GM03348 (cell line): ENCODE data around the gene F13A1.
"Not testable (repeated sequence)": the region's sequence is repeated elsewhere in the genome, so short reads cannot be mapped to it uniquely, and the experiment has no call there.

ENCODE experiments used
- DNase-seq: peaks from one replicate; pipeline ENCODE4 v3.0.0; 2012; ENCODE audit warnings: low spot score

The F13A1 gene

GRCh38 chr6:6317825-6318733, 2.4 kb downstream of the F13A1 start:
- no peak for DNase-seq

GRCh38 chr6:6317386-6317785, 3.1 kb downstream of the F13A1 start:
- no peak for DNase-seq

- peak; percentile 52 for DNase-seq
These were observed 4.8 kb downstream of the F13A1 start for GRCh38 chr6:6315660-6316059.

GRCh38 chr6:6314596-6314995, 5.9 kb downstream of the F13A1 start:
- DNase-seq = no peak

GRCh38 chr6:6312901-6313441, 7.5 kb downstream of the F13A1 start:
- no peak for DNase-seq

GRCh38 chr6:6305575-6305974, 14.9 kb downstream of the F13A1 start:
- DNase-seq = no peak

GRCh38 chr6:6300383-6300782, 20.1 kb downstream of the F13A1 start:
- not testable (repeated sequence) for DNase-seq

GRCh38 chr6:6293317-6293716, 27.1 kb downstream of the F13A1 start:
- no peak for DNase-seq

- DNase-seq = no peak
These were observed 33.0 kb downstream of the F13A1 start for GRCh38 chr6:6287415-6287814.

GRCh38 chr6:6285679-6286078, 34.8 kb downstream of the F13A1 start:
- DNase-seq = no peak

- no peak for DNase-seq
These were observed 36.1 kb downstream of the F13A1 start for GRCh38 chr6:6284221-6284966.

GRCh38 chr6:6283746-6284145, 36.7 kb downstream of the F13A1 start:
- DNase-seq = no peak

GRCh38 chr6:6282716-6283115, 37.7 kb downstream of the F13A1 start:
- DNase-seq = no peak

GRCh38 chr6:6277413-6277812, 43.0 kb downstream of the F13A1 start:
- peak; percentile 23 for DNase-seq

- no peak for DNase-seq
These were observed 49.4 kb downstream of the F13A1 start for GRCh38 chr6:6270948-6271535.

GRCh38 chr6:6260196-6260722, 60.2 kb downstream of the F13A1 start:
- no peak for DNase-seq

GRCh38 chr6:6256886-6257285, 63.6 kb downstream of the F13A1 start:
- no peak for DNase-seq

GRCh38 chr6:6256259-6256658, 64.2 kb downstream of the F13A1 start:
- no peak for DNase-seq

GRCh38 chr6:6251555-6252280, 68.7 kb downstream of the F13A1 start:
- DNase-seq = no peak

GRCh38 chr6:6248651-6249050, 71.8 kb downstream of the F13A1 start:
- no peak for DNase-seq

- DNase-seq = no peak
These were observed 73.9 kb downstream of the F13A1 start for GRCh38 chr6:6246544-6246943.

GRCh38 chr6:6244624-6245023, 75.8 kb downstream of the F13A1 start:
- DNase-seq = no peak
